ENCODE results near the gene TEAD3. TPM values are rescaled to one million over a fixed set of nuclear protein-coding genes. Genes with fewer than 3 reads are reported as not detected.
A peak's percentile ranks its signal among the peaks of the same experiment; 100 is the strongest.

Gene TEAD3
- total RNA-seq, 1 experiment from 2014 or later = 27.0 TPM

DNA sequence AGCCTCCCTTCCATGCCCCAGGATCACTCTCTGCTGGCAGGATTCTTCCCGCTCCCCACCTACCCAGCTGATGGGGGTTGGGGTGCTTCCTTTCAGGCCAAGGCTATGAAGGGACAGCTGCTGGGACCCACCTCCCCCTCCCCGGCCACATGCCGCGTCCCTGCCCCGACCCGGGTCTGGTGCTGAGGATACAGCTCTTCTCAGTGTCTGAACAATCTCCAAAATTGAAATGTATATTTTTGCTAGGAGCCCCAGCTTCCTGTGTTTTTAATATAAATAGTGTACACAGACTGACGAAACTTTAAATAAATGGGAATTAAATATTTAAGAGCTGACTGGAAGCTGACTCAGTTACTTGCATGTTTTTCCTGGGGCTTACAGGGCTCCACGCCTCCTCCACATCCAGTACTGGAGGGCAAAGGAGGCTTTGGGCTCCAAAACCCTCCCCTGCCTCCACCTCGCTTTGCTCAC is 69.0 kb downstream of the TEAD3 start:
- Histone ChIP-seq H3K9ac (ENCODE audit: extremely low read depth, insufficient read length, low read length) (no peak overlapping the region), H3K79me1 (ENCODE audit: insufficient read depth, low read depth, low read length, poor library complexity, severe bottlenecking) (no peaks in the 10 kb centered on the region), H4K91ac (ENCODE audit: insufficient read length, low read depth, low read length) (no peak overlapping the region), H2AK5ac (ENCODE audit: insufficient read length, low read length) (no peak overlapping the region), H3K4me2 (ENCODE audit: insufficient read depth, insufficient read length, low read length) (no peak overlapping the region), H4K20me1 (ENCODE audit: control insufficient read depth, insufficient read depth, insufficient read length) (no peaks in the 10 kb centered on the region), H2BK120ac (ENCODE audit: low read depth, low read length, poor library complexity, severe bottlenecking) (no peak overlapping the region), H3K4me1 (ENCODE audit: insufficient read depth, low read length) (peaks cover 8% of the 10 kb centered on the region; the same call in 1 of the 2 replicates), H3K23me2 (ENCODE audit: insufficient read length, low read depth, low read length, poor library complexity, severe bottlenecking) (no peaks in the 10 kb centered on the region), H3K27me3 (ENCODE audit: insufficient read depth, low read length) (no peaks in the 10 kb centered on the region), H3K56ac (ENCODE audit: insufficient read length, low read depth, low read length) (no peak overlapping the region), H2BK15ac (ENCODE audit: low read depth, low read length) (no peak overlapping the region), H3K79me2 (ENCODE audit: insufficient read depth, low read length) (no peaks in the 10 kb centered on the region), H3K23ac (ENCODE audit: insufficient read length, low read depth, low read length) (no peak overlapping the region), H2BK5ac (ENCODE audit: insufficient read length, low read length) (no peak overlapping the region), H4K8ac (replicated peaks; ENCODE audit: insufficient read length, low read depth, low read length) (no peak overlapping the region), H3T11ph (ENCODE audit: low read length) (no peak overlapping the region), H3K14ac (ENCODE audit: insufficient read depth, low read length) (no peak overlapping the region), H3K18ac (ENCODE audit: insufficient read length, low read depth, low read length) (peak overlapping the region; percentile 21), H2BK20ac (ENCODE audit: low read depth, low read length, poor library complexity, severe bottlenecking) (no peak overlapping the region), H3K9me3 (ENCODE audit: control insufficient read depth, low read depth, low read length) (peaks cover 5% of the 10 kb centered on the region), H4K5ac (ENCODE audit: insufficient read length, low read depth, low read length) (no peak overlapping the region), H3K4ac (ENCODE audit: low read depth, low read length) (no peak overlapping the region), H2BK12ac (ENCODE audit: insufficient read length, low read depth, low read length) (no peak overlapping the region), H3K27ac (ENCODE audit: insufficient read length, low read depth, low read length) (no peak overlapping the region), H2AFZ (ENCODE audit: low read length) (no peak overlapping the region)
- no peak for DNase-seq
- TF ChIP-seq, protein P1, sequence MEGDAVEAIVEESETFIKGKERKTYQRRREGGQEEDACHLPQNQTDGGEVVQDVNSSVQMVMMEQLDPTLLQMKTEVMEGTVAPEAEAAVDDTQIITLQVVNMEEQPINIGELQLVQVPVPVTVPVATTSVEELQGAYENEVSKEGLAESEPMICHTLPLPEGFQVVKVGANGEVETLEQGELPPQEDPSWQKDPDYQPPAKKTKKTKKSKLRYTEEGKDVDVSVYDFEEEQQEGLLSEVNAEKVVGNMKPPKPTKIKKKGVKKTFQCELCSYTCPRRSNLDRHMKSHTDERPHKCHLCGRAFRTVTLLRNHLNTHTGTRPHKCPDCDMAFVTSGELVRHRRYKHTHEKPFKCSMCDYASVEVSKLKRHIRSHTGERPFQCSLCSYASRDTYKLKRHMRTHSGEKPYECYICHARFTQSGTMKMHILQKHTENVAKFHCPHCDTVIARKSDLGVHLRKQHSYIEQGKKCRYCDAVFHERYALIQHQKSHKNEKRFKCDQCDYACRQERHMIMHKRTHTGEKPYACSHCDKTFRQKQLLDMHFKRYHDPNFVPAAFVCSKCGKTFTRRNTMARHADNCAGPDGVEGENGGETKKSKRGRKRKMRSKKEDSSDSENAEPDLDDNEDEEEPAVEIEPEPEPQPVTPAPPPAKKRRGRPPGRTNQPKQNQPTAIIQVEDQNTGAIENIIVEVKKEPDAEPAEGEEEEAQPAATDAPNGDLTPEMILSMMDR (conservative IDR thresholded peaks at IDR 0.05) = no peak
- H3K36me3 Mint-ChIP-seq (ENCODE audit: insufficient read depth in 1 of 3, low read depth in 3 of 3) = peaks cover 20 to 29% (median 22%) of the 10 kb centered on the region in 3 experiments
- no peak overlapping the region; a peak in 1 of 5 replicates for H3K4me3 Mint-ChIP-seq
- no peaks in the 10 kb centered on the region; the same call in 1 of the 2 replicates for H3K27me3 Mint-ChIP-seq (ENCODE audit: low read depth)
- H3K4me1 Mint-ChIP-seq = peaks cover 21 to 41% of the 10 kb centered on the region in 2 experiments
- peaks cover 8 to 11% of the 10 kb centered on the region in 2 experiments; a peak in 4 of 5 replicates for H3K9me3 Mint-ChIP-seq
- peak overlapping the region; percentile 64 to 85 (median 68); a peak in 3 of 7 replicates for H3K27ac Mint-ChIP-seq
- no CpG with 5 or more reads among the region's 9 CpGs for WGBS (ENCODE audit: extremely low coverage, insufficient read length, low lambda C conversion rate)
